ENCODE results near the gene MACROH2A2. TPM values are rescaled to one million over a fixed set of nuclear protein-coding genes. Genes with fewer than 3 reads are reported as not detected.

MACROH2A2 gene
- total and polyA plus RNA-seq, 2 of the 8 experiments (the other 6 are each of a cell fraction or from before 2014, with no cell fraction given) = 7.9 to 9.3 TPM

DNA sequence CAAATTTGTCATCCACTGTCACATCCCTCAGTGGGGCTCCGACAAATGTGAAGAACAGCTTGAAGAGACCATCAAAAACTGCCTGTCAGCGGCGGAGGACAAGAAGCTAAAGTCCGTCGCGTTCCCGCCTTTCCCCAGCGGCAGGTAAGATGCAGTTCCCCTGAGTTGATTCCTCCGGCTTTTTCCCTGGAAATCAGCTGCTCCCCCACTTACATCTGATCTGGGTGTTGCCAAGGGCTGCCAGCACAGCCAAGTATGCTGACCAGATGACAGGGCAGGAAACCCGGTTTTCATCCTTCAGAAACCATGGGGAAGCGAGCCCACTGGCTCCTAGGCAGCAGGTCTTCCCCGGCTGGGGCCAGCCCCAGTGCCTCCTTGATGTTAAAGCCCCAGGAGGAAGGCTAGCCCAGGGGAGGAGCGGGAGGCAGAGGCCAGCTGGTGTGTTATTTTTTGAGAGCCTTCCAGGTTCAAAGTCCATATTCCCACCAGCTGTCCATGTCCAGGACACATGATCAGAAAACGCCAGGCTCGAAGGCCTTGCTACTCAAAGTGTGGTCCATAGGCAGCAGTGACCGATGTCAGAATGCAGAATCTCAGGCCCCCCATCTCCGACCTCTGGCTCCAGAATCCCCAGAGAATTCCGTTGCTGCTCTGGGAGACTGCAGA is 56.6 kb downstream of the MACROH2A2 start (continued):
- TF ChIP-seq CBX5 (IDR thresholded peaks at IDR 0.05; ENCODE audit: low read depth, low read length) = no peak
- no peak for TF ChIP-seq KDM5A (IDR thresholded peaks at IDR 0.05; ENCODE audit: low read length)
- TF ChIP-seq FOSL1 (IDR thresholded peaks at IDR 0.05; ENCODE audit: insufficient read depth, low read depth, low read length) = no peak
- TF ChIP-seq CHD2 (IDR thresholded peaks at IDR 0.05; ENCODE audit: low read length) = no peak
- no peak for TF ChIP-seq SAP30 (IDR thresholded peaks at IDR 0.05; ENCODE audit: insufficient read depth, insufficient replicate concordance, low read length)
- no peak for TF ChIP-seq CHD1 (IDR thresholded peaks at IDR 0.05; ENCODE audit: low read depth, low read length)
- no peak for TF ChIP-seq POLR2A (IDR thresholded peaks at IDR 0.05; ENCODE audit: control extremely low read depth in 1 of 2, low read depth in 2 of 2, low read length in 2 of 2)
- no peak for TF ChIP-seq RBBP5 (IDR thresholded peaks at IDR 0.05; ENCODE audit: borderline replicate concordance, low read depth, low read length)
- no peak for TF ChIP-seq YY1 (IDR thresholded peaks at IDR 0.05; ENCODE audit: low read depth, low read length)
